ENCODE measurements around the gene UPF3A.

- TF ChIP-seq EZH2phosphoT487 (IDR thresholded peaks at IDR 0.05; ENCODE audit: insufficient read depth, low read depth) (no peak), EZH2 (IDR thresholded peaks at IDR 0.05; ENCODE audit: insufficient read depth, poor library complexity, severe bottlenecking) (no peak)
Measured at GRCh38 chr13:114235697-114236096, 45.7 kb upstream of the UPF3A start.
